ENCODE data around the gene CAB39.

DNA sequence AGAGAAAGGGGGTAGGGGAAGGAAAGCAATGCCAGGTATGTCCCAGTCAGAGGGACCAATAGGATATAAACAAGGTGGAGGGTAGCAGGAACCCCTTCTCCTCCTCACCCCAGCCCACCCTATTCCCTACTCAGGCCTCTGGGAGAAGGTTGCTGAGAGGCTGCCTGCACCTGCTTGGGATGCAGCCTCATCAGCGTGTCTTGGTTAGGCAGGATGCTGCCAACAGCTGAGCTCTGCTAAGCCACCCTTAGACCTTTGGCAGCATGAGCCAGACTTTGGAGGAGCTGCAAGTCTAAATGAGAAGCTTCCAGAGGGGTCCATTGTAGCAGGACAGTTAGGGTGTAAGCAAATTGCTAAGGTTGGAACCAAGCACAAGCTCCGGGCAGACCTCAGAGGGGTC is 38.2 kb upstream of the CAB39 start:
- TF ChIP-seq, protein P1, sequence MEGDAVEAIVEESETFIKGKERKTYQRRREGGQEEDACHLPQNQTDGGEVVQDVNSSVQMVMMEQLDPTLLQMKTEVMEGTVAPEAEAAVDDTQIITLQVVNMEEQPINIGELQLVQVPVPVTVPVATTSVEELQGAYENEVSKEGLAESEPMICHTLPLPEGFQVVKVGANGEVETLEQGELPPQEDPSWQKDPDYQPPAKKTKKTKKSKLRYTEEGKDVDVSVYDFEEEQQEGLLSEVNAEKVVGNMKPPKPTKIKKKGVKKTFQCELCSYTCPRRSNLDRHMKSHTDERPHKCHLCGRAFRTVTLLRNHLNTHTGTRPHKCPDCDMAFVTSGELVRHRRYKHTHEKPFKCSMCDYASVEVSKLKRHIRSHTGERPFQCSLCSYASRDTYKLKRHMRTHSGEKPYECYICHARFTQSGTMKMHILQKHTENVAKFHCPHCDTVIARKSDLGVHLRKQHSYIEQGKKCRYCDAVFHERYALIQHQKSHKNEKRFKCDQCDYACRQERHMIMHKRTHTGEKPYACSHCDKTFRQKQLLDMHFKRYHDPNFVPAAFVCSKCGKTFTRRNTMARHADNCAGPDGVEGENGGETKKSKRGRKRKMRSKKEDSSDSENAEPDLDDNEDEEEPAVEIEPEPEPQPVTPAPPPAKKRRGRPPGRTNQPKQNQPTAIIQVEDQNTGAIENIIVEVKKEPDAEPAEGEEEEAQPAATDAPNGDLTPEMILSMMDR (IDR thresholded peaks at IDR 0.05; ENCODE audit: insufficient read depth, low read depth, low read length) = no peak
- TF ChIP-seq EZH2 (IDR thresholded peaks at IDR 0.05; ENCODE audit: insufficient read depth, low read length) = no peak
